Aorta (tissue), 5 donors: ENCODE measurements around the gene DCDC1. TPM values are rescaled to one million over a fixed set of nuclear protein-coding genes. Genes with fewer than 3 reads are reported as not detected.
A peak's percentile ranks its signal among the peaks of the same experiment; 100 is the strongest.

ENCODE experiments used
- ATAC-seq: fragments of 200-7000 bp; cut with Tn5 transposase; one replicate; pipeline ENCODE4 v1.9.1; 2022; ENCODE audit warnings: moderate library complexity; ENCODE audit not compliant: low FRiP score
- DNase-seq, 2 donors: peaks; one replicate each; pipeline ENCODE4 v3.0.0-alpha.2; 2020
- H3K27ac ChIP-seq, 2 donors: one replicate each; pipeline ENCODE4 v1.5.1; 2013; ENCODE audit warnings: low read length in 2 of 2, mild to moderate bottlenecking in 2 of 2, moderate library complexity in 2 of 2, control low read depth in 1 of 2, inconsistent platforms in 1 of 2, low read depth in 1 of 2
- H3K27me3 ChIP-seq, 2 donors: one replicate each; pipeline ENCODE4 v1.6.1; 2013; ENCODE audit warnings: control low read depth in 1 of 2, low read length in 1 of 2, mild to moderate bottlenecking in 1 of 2, moderate library complexity in 1 of 2; ENCODE audit not compliant: insufficient read depth in 2 of 2, control insufficient read depth in 1 of 2
- H3K36me3 ChIP-seq, 2 donors: one replicate each; pipeline ENCODE4 v1.6.1; 2013; ENCODE audit warnings: control low read depth in 1 of 2, low read length in 1 of 2, mild to moderate bottlenecking in 1 of 2; ENCODE audit not compliant: insufficient read depth in 2 of 2, control insufficient read depth in 1 of 2
- H3K4me1 ChIP-seq, 2 donors: one replicate each; pipeline ENCODE4 v1.6.1; 2013; ENCODE audit warnings: low read length in 2 of 2, control low read depth in 1 of 2, mild to moderate bottlenecking in 1 of 2, moderate library complexity in 1 of 2; ENCODE audit not compliant: insufficient read depth in 2 of 2, control insufficient read depth in 1 of 2
- H3K4me3 ChIP-seq, 2 donors: one replicate each; pipeline ENCODE4 v1.5.1; 2013; ENCODE audit warnings: low read length in 2 of 2, control low read depth in 1 of 2, mild to moderate bottlenecking in 1 of 2
- H3K9me3 ChIP-seq: one replicate; pipeline ENCODE4 v1.6.1; 2013; ENCODE audit warnings: mild to moderate bottlenecking, low read length; ENCODE audit not compliant: control insufficient read depth
- WGBS, 2 donors: extraction: QIAGEN DNeasy Blood & Tissue Kit; methylation state at CpG; one replicate each; pipeline ENCODE4 v1.1.7; 2013; 5-methylcytosine and 5-hydroxymethylcytosine counted together
- intact Hi-C, 2 donors: fragments of 100-400 bp; cut with DNase I; formaldehyde crosslinking; loops; one replicate each; pipeline versions ENCODE4 v1.14.2 to v1.15.0; 2022
- polyA plus RNA-seq, 2 donors: library from polyadenylated mRNA; stranded (reverse); fragments of 200-250 nt; gene quantifications; one replicate each; pipeline ENCODE4 v1.2.3, GENCODE V29; 2013
- total RNA-seq, 2 donors: library from RNA; stranded (reverse); fragmentation: NEBNext Ultra II Directional; extraction: Animal tissue kit (Norgen Biotek cat#: 25700); gene quantifications; one replicate each; pipeline ENCODE4 v1.2.1, GENCODE V29; 2021
- donor health status: healthy with polysubstance abuse.
- donor health status: Bipolar disorder and iron deficiency.
- donor health status: DM: no; HTN: no; CAD: no.
- donor health status: DM: no; HTN: no; CAD: no.
- donor health status: DM: yes; HTN: yes; CAD: no.

DCDC1 gene
- total and polyA plus RNA-seq, 4 donors: 0.51 to 0.52 TPM; not detected in 2

DNA sequence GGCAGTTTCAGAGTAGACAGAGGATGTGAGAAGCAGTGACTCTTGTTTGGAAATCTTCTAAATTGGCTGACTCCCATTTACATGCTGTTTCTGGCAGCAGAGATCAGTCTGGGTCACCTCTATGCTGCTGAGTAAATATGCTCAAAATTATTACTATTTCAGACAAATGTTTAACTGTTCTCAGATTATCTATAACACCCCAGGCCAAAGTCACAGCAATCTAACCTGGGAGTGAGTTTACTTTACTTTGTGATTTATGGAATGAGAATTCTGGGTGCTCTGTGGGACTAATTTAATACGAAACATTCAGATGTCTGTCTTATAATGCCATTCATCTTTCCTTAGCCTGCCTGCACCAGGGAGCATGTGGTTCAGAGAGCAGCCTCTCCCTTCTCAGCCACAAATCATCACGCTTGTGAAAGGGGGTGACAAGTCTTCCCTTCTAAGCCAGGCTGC lies 500.9 kb downstream of the DCDC1 start:
- H3K9me3 ChIP-seq: no peaks in the 10 kb centered on the region
- H3K36me3 ChIP-seq: no peaks in the 10 kb centered on the region
- no peak overlapping the region for H3K4me3 ChIP-seq
- H3K4me1 ChIP-seq: no peaks in the 10 kb centered on the region
- intact Hi-C loops: no loop called here
- DNase-seq (no peak), ATAC-seq (peak; percentile 26)
- 4 to 8% methylated on average over 2 of the region's 2 CpGs for WGBS, 2 donors
- no peak overlapping the region for H3K27ac ChIP-seq
- no peaks in the 10 kb centered on the region for H3K27me3 ChIP-seq

DNA sequence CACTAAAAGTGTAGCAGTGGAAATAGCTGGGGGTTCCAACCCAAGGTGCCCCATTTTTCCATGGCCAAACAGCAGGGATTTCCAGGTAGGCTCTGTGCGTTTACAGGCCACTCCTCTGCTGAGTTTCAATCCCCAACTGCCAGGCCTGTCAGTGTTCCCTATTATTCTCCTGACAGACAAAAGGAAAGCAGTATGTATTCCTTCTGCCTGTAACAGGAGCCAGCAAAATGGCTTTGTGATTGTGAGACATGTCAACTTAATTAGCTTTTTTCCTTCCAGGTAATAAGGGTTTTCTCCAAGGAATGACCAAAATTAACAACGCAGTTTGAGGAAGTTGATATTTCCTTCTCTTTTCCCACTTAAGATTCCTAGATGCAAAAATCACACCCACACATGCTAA lies 506.3 kb downstream of the DCDC1 start:
- ATAC-seq: no peak
- 78 to 83% methylated on average over 2 of the region's 2 CpGs for WGBS, 2 donors
- Histone ChIP-seq H3K27ac (no peak overlapping the region), H3K9me3 (peaks cover 2% of the 10 kb centered on the region), H3K27me3 (no peaks in the 10 kb centered on the region), H3K4me3 (no peak overlapping the region), H3K36me3 (no peaks in the 10 kb centered on the region), H3K4me1 (no peaks in the 10 kb centered on the region)
- no peak for DNase-seq
- intact Hi-C loops: no loop called here

DNA sequence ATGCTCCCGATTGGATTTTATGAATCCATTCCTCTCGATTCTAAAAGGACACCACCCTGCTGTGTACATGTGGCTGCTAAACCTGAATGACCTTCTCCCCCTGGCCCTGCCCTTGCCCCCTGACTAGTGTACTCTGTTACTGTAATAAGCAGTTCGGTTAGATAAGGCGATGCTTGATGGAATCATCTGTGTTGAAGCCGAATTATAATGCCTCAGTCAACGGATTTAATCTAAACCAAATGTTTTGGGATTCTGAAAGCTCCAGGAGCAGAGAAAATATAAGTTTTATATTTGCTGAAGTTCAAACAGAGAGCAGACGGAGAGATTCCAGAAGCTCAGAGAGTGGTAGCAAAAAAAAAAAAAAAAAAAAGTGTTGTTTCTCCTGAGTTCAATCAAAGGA lies 508.0 kb downstream of the DCDC1 start:
- no peak overlapping the region for H3K27ac ChIP-seq
- 90 to 92% methylated on average over 7 of the region's 7 CpGs for WGBS, 2 donors
- no peaks in the 10 kb centered on the region for H3K36me3 ChIP-seq
- H3K27me3 ChIP-seq: no peaks in the 10 kb centered on the region
- no peaks in the 10 kb centered on the region for H3K4me1 ChIP-seq
- H3K9me3 ChIP-seq: peaks cover 2% of the 10 kb centered on the region
- H3K4me3 ChIP-seq: no peak overlapping the region
- ATAC-seq (no peak), DNase-seq (no peak)
- intact Hi-C loops: no loop called here

DNA sequence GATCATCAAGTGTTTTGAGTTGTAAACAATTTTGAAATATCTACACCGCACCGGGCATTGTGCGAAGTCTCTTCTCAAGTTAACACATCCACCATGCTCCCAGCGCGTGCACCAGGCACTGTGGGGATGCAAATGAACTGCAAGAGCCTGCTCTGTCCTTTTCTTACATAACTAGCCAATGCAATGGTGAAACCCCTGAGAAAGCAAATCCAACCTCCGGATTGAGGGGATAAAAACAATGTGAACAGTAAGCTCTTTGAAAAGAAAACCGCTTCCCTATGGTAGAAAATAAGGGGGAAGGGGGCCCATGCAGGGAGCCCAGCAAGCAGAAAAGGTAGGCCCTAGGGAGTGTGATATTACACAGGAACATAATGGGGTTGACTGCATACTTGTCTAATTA lies 508.5 kb downstream of the DCDC1 start:
- 93 to 94% methylated on average over 7 of the region's 7 CpGs for WGBS, 2 donors
- Histone ChIP-seq H3K27ac (no peak overlapping the region), H3K9me3 (peaks cover 2% of the 10 kb centered on the region), H3K27me3 (no peaks in the 10 kb centered on the region), H3K4me1 (no peaks in the 10 kb centered on the region), H3K4me3 (no peak overlapping the region), H3K36me3 (no peaks in the 10 kb centered on the region)
- DNase-seq: no peak
- no peak for ATAC-seq
- intact Hi-C loops: no loop called here

DNA sequence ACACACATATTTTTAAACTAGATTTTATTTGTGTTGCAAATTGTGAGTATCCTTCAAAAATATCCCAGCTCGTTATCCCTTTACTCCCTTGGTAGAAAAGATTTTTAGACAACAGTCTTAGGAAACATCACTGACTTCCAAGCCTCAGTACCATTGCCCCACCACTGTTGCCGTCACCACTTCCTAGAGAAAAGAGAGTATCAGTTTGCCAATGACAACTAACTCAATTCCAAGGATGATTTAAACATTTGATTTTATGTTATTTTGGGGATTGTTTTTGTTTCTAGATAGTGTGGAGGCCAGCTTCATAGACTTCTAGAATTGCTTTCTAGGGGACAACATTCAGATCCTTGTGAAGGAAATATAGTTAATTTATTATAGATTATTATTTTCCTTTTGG lies 509.4 kb downstream of the DCDC1 start:
- H3K27ac ChIP-seq: no peak overlapping the region
- ATAC-seq: no peak
- intact Hi-C loops: no loop called here
- 1 to 5% methylated on average over 2 of the region's 2 CpGs for WGBS, 2 donors
- H3K27me3 ChIP-seq: no peaks in the 10 kb centered on the region
- no peaks in the 10 kb centered on the region for H3K36me3 ChIP-seq
- H3K4me3 ChIP-seq: no peak overlapping the region
- no peaks in the 10 kb centered on the region for H3K4me1 ChIP-seq
- DNase-seq: no peak
- H3K9me3 ChIP-seq: peaks cover 2% of the 10 kb centered on the region

DNA sequence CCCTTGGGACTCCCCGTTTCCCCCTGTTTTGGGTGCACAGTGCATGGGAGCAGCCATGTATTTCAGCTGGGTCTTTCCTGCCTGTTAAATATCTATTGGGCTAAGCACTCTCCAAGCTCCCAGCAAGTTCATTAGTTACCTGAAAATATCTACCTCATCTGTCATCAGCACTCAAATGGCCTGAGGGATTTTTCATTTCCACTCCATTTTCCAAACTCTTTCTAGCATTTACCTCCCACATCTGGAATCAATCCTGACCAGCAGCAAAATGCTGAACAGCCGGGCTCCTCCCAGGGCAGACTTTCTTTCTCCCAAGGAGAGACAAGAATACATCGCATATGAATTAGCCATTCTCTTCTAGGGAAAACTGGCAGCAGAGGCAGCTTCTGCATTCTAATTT lies 509.9 kb downstream of the DCDC1 start:
- Histone ChIP-seq H3K9me3 (peaks cover 2% of the 10 kb centered on the region), H3K4me1 (no peaks in the 10 kb centered on the region), H3K4me3 (no peak overlapping the region), H3K27ac (no peak overlapping the region), H3K36me3 (no peaks in the 10 kb centered on the region), H3K27me3 (no peaks in the 10 kb centered on the region)
- ATAC-seq: no peak
- intact Hi-C loops: loop anchor here (2.0 to 10.0 kb wide), 4 partner anchors 58 to 517 kb away; partner anchors contain the start of gene MPPED2 (in 1 of the 2)
- WGBS, 2 donors: 27 to 34% methylated on average over 3 of the region's 3 CpGs
- no peak for DNase-seq

DNA sequence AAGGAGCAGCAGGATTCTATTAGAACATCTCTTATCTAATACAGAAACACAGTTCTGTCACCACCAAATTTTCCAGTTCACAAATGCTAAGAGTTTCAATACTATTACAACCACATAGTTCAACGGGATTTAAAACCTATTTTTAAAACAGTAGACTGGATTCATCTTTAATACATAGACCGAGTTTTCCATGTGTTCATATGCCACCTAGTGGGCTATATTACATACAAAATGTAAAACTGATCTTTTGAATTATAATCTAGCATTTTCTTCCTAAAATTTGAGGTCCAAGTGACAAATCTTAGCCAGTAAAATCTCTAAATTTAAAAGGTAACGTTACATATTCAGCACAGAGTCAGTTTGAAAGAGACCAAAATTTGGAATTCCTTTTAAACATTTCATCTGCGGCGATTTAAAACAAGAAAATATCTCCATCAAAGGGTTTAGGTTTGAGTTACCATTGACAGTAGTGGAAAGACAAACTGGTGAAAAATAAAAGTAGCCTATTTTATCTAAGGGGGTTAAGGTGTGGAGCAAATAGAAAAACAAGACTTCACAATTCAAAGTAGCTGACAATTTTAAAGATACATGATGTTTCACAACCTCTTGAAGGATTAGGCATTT lies 514.0 kb downstream of the DCDC1 start:
- 35 to 39% methylated on average over 5 of the region's 5 CpGs for WGBS, 2 donors
- intact Hi-C loops: loop anchor here (1.0 to 10.0 kb wide), 4 partner anchors 62 to 509 kb away; partner anchors contain the start of gene MPPED2 (in 1 of the 2)
- ATAC-seq (peak; percentile 62), DNase-seq (no peak)
- Histone ChIP-seq H3K9me3 (peaks cover 2% of the 10 kb centered on the region), H3K27ac (no peak overlapping the region), H3K27me3 (no peaks in the 10 kb centered on the region), H3K4me1 (no peaks in the 10 kb centered on the region), H3K4me3 (no peak overlapping the region), H3K36me3 (no peaks in the 10 kb centered on the region)

DNA sequence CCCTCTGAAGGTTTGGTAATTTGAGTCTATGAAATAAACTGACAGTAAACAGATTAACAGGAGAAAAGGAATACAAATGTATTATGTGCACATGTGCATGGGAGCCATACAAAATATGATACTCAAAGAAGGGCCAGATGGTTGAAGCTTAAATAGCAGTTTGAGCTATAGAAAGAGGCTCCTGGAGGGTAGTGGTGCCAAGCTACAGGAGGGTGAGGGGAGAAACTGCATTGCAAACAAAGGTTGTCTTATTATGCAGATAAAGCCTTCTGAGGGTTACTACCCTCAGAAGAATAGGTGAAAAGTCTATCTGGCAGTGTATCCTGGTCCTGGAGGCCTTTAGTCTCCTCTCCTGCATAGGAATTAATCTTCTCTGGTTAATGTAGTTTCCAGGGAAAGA lies 516.1 kb downstream of the DCDC1 start:
- no peaks in the 10 kb centered on the region for H3K27me3 ChIP-seq
- no peak overlapping the region for H3K27ac ChIP-seq
- no peak overlapping the region for H3K4me3 ChIP-seq
- H3K4me1 ChIP-seq: no peaks in the 10 kb centered on the region
- ATAC-seq: no peak
- intact Hi-C loops: loop anchor here (5.0 to 10.0 kb wide), 2 partner anchors 116 to 249 kb away; no protein-coding TSS in a partner anchor
- no peaks in the 10 kb centered on the region for H3K36me3 ChIP-seq
- DNase-seq: no peak
- no peaks in the 10 kb centered on the region for H3K9me3 ChIP-seq

DNA sequence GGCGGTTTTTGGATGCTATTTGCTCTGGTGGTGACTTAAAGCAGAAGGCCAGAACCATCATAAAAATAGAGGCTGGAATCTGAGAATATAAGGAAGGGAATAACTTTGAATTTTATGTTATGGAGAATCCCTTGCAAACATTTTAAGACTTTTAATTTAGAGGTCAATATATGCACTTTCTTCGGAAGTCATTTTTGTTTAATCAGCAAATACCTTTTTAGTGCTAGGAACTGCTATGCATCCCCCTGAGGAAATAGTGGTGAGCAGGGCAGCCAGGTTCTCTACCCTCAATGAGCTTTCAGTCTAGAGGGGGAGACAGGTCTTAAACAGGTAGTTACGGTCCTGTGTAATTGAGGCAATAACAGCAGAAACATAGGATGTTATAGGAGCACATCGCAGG lies 516.9 kb downstream of the DCDC1 start:
- Histone ChIP-seq H3K27ac (no peak overlapping the region), H3K9me3 (peaks cover 2% of the 10 kb centered on the region), H3K4me1 (no peaks in the 10 kb centered on the region), H3K36me3 (no peaks in the 10 kb centered on the region), H3K4me3 (no peak overlapping the region), H3K27me3 (no peaks in the 10 kb centered on the region)
- ATAC-seq (no peak), DNase-seq (no peak)
- intact Hi-C loops: loop anchor here (5.0 to 10.0 kb wide), 2 partner anchors 115 to 248 kb away; no protein-coding TSS in a partner anchor
- WGBS, 2 donors: 93% methylated on average over 4 of the region's 4 CpGs
